ENCODE measurements around the gene ZNF557. TPM values are rescaled to one million over a fixed set of nuclear protein-coding genes. Genes with fewer than 3 reads are reported as not detected.

The ZNF557 gene
- total RNA-seq, 1 donor = 19.5 TPM

DNA sequence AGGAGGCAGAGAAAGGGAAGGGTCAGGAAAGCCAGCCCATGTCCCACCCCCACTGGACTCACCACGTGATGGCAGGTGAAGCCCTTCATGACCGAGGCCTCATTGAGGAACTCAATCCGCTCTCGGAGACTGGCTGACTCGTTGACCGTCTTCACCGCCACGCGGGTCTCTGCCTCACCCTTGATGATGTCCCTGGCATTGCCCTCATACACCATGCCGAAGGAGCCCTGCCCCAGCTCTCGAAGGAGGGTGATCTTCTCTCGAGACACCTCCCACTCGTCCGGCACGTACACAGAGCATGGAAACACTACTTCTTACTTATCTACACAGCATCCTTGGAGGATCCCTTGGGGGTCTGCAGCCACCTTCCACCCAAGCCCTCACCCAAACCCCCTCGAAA, 55.7 kb downstream of the ZNF557 start:
- H3K27me3 ChIP-seq (ENCODE audit: insufficient read depth, low read length) = no peaks in the 10 kb centered on the region
- H2AFZ ChIP-seq (ENCODE audit: low read length) = no peak overlapping the region
- no peak overlapping the region for H3K4me2 ChIP-seq (ENCODE audit: insufficient read depth, low read length)
- H3K4me3 ChIP-seq (ENCODE audit: insufficient read depth, low read length) = no peak overlapping the region
- peaks cover 12% of the 10 kb centered on the region for H3K9me3 ChIP-seq (ENCODE audit: low read depth, low read length)
- DNase-seq (ENCODE audit: insufficient read length, low spot score, missing footprints) = no peak
- H3K79me2 ChIP-seq (ENCODE audit: insufficient read depth, low read length) = no peaks in the 10 kb centered on the region
- H3K36me3 ChIP-seq (ENCODE audit: insufficient read depth, low read length) = peaks cover 7% of the 10 kb centered on the region
- no peaks in the 10 kb centered on the region for H4K20me1 ChIP-seq (ENCODE audit: insufficient read depth, low read length)
- no peak overlapping the region for H3K27ac ChIP-seq (ENCODE audit: low read depth, low read length)
- TF ChIP-seq CTCF (IDR thresholded peaks at IDR 0.05; ENCODE audit: extremely low read depth, low read depth, low read length) = no peak
- no peaks in the 10 kb centered on the region for H3K4me1 ChIP-seq (ENCODE audit: insufficient read depth, low read length)

GRCh38 chr19:7126132-7126531, 56.6 kb downstream of the ZNF557 start:
- TF ChIP-seq CTCF (IDR thresholded peaks at IDR 0.05; ENCODE audit: extremely low read depth, low read depth, low read length) = no peak
- Histone ChIP-seq H3K27me3 (ENCODE audit: insufficient read depth, low read length) (no peaks in the 10 kb centered on the region), H3K27ac (ENCODE audit: low read depth, low read length) (no peak overlapping the region), H2AFZ (ENCODE audit: low read length) (no peak overlapping the region), H3K4me3 (ENCODE audit: insufficient read depth, low read length) (no peak overlapping the region), H3K36me3 (ENCODE audit: insufficient read depth, low read length) (peaks cover 7% of the 10 kb centered on the region), H3K79me2 (ENCODE audit: insufficient read depth, low read length) (no peaks in the 10 kb centered on the region), H3K4me1 (ENCODE audit: insufficient read depth, low read length) (no peaks in the 10 kb centered on the region), H3K4me2 (ENCODE audit: insufficient read depth, low read length) (no peak overlapping the region), H3K9me3 (ENCODE audit: low read depth, low read length) (peaks cover 12% of the 10 kb centered on the region), H4K20me1 (ENCODE audit: insufficient read depth, low read length) (no peaks in the 10 kb centered on the region)
- no peak for DNase-seq (ENCODE audit: insufficient read length, low spot score, missing footprints)

DNA sequence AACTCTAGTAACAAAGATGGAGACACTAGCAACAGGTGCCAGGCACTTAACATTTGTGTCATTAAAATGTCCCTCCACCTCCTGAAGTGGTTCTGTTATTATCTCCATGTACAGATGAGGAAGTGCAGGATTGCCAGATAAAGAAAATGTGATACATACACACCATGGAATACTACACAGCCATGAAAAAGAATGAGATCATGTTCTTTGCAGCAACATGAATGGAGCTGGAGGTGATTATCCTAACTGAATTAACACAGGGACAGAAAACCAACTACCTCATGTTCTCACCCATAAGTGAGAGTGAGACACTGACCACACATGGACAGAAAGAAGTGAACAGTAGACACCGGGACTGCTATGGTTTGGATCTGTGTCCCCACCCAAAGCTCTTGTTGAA, 60.5 kb downstream of the ZNF557 start:
- TF ChIP-seq CTCF (IDR thresholded peaks at IDR 0.05; ENCODE audit: extremely low read depth, low read depth, low read length) = no peak
- Histone ChIP-seq H3K9me3 (ENCODE audit: low read depth, low read length) (peaks cover 12% of the 10 kb centered on the region), H3K79me2 (ENCODE audit: insufficient read depth, low read length) (no peaks in the 10 kb centered on the region), H3K27me3 (ENCODE audit: insufficient read depth, low read length) (no peaks in the 10 kb centered on the region), H3K4me3 (ENCODE audit: insufficient read depth, low read length) (no peak overlapping the region), H2AFZ (ENCODE audit: low read length) (no peak overlapping the region), H3K36me3 (ENCODE audit: insufficient read depth, low read length) (peaks cover 7% of the 10 kb centered on the region), H3K4me2 (ENCODE audit: insufficient read depth, low read length) (no peak overlapping the region), H4K20me1 (ENCODE audit: insufficient read depth, low read length) (no peaks in the 10 kb centered on the region), H3K4me1 (ENCODE audit: insufficient read depth, low read length) (no peaks in the 10 kb centered on the region), H3K27ac (ENCODE audit: low read depth, low read length) (no peak overlapping the region)
- no peak for DNase-seq (ENCODE audit: insufficient read length, low spot score, missing footprints)

DNA sequence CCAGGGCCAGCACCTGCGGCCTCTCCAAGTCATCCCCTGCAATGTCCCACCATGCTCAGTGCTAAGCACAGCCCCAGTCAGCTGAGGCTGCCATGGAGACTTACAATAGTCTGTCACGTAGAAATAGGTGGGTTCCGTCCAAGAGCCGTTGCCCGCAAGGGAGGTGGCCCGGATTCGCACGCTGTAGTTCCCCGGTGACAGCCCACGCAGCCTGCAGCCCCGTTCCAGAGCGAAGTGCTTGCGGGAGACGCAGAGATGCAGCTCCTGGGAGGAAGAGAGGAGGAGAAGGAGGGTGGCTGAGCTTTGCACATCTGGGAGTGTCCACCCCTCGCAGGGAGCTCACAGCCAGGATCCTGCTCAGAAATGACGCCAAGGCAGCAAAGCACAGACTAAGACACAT, 62.6 kb downstream of the ZNF557 start:
- no peaks in the 10 kb centered on the region for H3K27me3 ChIP-seq (ENCODE audit: insufficient read depth, low read length)

More for the DNA sequence above, 62.6 kb downstream of the ZNF557 start:
- no peak for TF ChIP-seq CTCF (IDR thresholded peaks at IDR 0.05; ENCODE audit: extremely low read depth, low read depth, low read length)
- no peaks in the 10 kb centered on the region for H3K4me1 ChIP-seq (ENCODE audit: insufficient read depth, low read length)
- H3K4me3 ChIP-seq (ENCODE audit: insufficient read depth, low read length) = no peak overlapping the region
- no peak overlapping the region for H3K27ac ChIP-seq (ENCODE audit: low read depth, low read length)
- H3K9me3 ChIP-seq (ENCODE audit: low read depth, low read length) = no peaks in the 10 kb centered on the region
- no peaks in the 10 kb centered on the region for H3K36me3 ChIP-seq (ENCODE audit: insufficient read depth, low read length)
- no peak overlapping the region for H2AFZ ChIP-seq (ENCODE audit: low read length)
- H3K4me2 ChIP-seq (ENCODE audit: insufficient read depth, low read length) = no peak overlapping the region
- no peak for DNase-seq (ENCODE audit: insufficient read length, low spot score, missing footprints)
- H4K20me1 ChIP-seq (ENCODE audit: insufficient read depth, low read length) = no peaks in the 10 kb centered on the region
- no peaks in the 10 kb centered on the region for H3K79me2 ChIP-seq (ENCODE audit: insufficient read depth, low read length)
